Testis (tissue), 2 donors: ENCODE data around the gene MAPK10.

ENCODE experiments used
- POLR2A ChIP-seq: fragments of 450-650 bp; IDR thresholded peaks from one replicate; pipeline ENCODE4 v1.6.1; 2017; ENCODE audit warnings: antibody characterized with exemption, mild to moderate bottlenecking, moderate library complexity
- TF ChIP-seq, protein P1 (sequence below), 3 experiments: fragments of 450-650 bp in 2 of 3; fragments of 200-600 bp in 1 of 3; sonication (generic) in 1 of 3; IDR thresholded peaks; one replicate each; pipeline ENCODE4 v1.5.1; 2016 to 2019; ENCODE audit warnings: antibody characterized with exemption in 3 of 3, mild to moderate bottlenecking in 2 of 3, moderate library complexity in 1 of 3

DNA sequence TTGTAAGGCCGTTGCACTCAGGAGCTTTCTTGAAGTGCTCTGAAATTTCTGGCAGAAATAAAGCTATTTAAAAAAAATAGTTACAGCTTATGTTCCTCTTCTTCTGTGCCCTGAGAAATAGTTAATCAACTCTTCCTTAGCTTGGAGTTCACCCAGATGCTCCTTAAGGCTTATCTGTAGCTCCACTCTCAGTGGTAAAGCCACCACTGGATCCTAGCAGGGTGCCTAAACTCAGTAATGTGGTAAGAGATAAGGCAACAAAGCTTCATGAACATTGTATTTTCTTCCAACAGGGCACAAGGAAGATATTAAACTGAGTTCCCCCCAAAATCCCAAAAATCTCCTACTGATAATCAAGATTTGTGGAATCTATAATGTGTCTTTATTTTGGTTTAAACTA is 299.5 kb downstream of the MAPK10 start:
- TF ChIP-seq, protein P1, sequence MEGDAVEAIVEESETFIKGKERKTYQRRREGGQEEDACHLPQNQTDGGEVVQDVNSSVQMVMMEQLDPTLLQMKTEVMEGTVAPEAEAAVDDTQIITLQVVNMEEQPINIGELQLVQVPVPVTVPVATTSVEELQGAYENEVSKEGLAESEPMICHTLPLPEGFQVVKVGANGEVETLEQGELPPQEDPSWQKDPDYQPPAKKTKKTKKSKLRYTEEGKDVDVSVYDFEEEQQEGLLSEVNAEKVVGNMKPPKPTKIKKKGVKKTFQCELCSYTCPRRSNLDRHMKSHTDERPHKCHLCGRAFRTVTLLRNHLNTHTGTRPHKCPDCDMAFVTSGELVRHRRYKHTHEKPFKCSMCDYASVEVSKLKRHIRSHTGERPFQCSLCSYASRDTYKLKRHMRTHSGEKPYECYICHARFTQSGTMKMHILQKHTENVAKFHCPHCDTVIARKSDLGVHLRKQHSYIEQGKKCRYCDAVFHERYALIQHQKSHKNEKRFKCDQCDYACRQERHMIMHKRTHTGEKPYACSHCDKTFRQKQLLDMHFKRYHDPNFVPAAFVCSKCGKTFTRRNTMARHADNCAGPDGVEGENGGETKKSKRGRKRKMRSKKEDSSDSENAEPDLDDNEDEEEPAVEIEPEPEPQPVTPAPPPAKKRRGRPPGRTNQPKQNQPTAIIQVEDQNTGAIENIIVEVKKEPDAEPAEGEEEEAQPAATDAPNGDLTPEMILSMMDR (IDR thresholded peaks at IDR 0.05): no peak
- TF ChIP-seq POLR2A: no peak
